ENCODE measurements around the gene NFIA.
A peak's percentile ranks its signal among the peaks of the same experiment; 100 is the strongest.

The NFIA gene

DNA sequence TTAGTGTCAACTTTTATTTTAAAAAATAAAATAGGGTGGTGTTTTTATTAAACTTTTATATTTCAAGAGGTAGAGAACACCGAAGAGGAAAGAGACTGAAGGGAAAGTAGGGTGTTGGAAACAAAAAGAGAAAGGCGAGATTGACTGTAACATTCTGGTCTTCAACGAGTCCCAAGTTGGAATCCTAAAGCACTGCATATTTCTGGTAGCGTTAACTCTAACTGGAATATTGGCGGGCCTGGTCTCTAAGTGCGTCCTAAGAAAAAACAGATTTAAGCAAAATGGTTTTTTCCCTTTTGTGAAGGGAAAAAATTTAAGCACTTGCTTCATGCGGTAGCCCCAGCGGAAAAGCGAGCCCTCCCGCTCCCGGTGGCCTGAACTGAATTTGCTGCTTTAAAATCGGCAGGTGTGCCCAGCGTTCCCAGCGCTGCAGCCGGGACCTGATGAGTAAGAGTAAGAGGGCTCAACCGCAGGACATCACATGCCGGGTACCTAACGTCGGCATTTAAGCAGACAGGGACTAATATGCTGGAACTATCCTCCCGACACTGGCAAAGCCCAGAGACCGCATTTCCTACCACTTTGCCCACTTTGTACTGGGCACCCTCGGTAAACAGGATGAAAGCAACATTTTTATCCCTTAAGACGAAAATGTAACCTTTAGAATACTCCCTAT is 30.5 kb upstream of the NFIA start:
- no peaks in the 10 kb centered on the region for H3K9me3 ChIP-seq (ENCODE audit: control insufficient read depth, low read length)
- H3K36me3 ChIP-seq (ENCODE audit: control insufficient read depth, insufficient read depth, low read length), result no peaks in the 10 kb centered on the region
- no peak overlapping the region for H3K27ac ChIP-seq (ENCODE audit: insufficient read depth, low read depth, low read length, poor library complexity, severe bottlenecking)
- peaks cover 68% of the 10 kb centered on the region for H3K27me3 ChIP-seq (ENCODE audit: control insufficient read depth, insufficient read depth, low read length, poor library complexity, severe bottlenecking)
- H3K4me3 ChIP-seq (ENCODE audit: insufficient read depth, low read depth, low read length), result no peak overlapping the region
- WGBS, 2 experiments, result 2% methylated on average over 23 of the region's 23 CpGs
- H3K4me1 ChIP-seq (ENCODE audit: control insufficient read depth, insufficient read depth, low read length), result peaks cover 18% of the 10 kb centered on the region

- H3K27me3 ChIP-seq (ENCODE audit: control insufficient read depth, insufficient read depth, low read length, poor library complexity, severe bottlenecking), result peaks cover 75% of the 10 kb centered on the region
- H3K27ac ChIP-seq (ENCODE audit: insufficient read depth, low read depth, low read length, poor library complexity, severe bottlenecking), result no peak overlapping the region
- H3K4me1 ChIP-seq (ENCODE audit: control insufficient read depth, insufficient read depth, low read length), result peaks cover 18% of the 10 kb centered on the region
- H3K4me3 ChIP-seq (ENCODE audit: insufficient read depth, low read depth, low read length), result no peak overlapping the region
- H3K36me3 ChIP-seq (ENCODE audit: control insufficient read depth, insufficient read depth, low read length), result no peaks in the 10 kb centered on the region
- 7 to 9% methylated on average over 10 of the region's 10 CpGs for WGBS, 2 experiments
- no peaks in the 10 kb centered on the region for H3K9me3 ChIP-seq (ENCODE audit: control insufficient read depth, low read length)
Measured at GRCh38 chr1:61052395-61053225, 29.8 kb upstream of the NFIA start.

DNA sequence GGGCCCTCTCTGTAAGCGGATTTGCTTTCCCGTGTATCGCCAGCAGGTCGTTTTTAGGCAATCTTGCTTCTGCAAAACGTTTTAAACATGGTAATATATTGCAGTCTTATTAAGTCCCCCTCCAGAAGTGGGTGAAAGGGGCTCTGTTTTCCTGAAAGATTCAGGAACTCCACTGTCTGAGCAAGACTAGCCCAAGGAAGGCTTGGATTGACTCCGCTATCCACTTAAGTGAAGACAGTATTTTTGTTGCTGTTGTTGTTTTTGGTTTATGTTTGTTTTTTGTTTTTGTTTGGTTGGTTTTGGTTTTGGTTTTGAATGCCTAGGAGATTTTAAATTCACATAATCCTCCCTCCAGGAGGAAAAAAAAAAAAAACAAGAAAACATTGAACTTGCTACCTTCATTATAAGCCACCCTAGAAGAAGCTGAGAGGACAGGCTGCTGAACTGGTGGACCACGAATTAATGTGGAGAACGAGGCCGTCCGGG is 29.1 kb upstream of the NFIA start:
- Histone ChIP-seq H3K9me3 (ENCODE audit: control insufficient read depth, low read length) (no peaks in the 10 kb centered on the region), H3K27me3 (ENCODE audit: control insufficient read depth, insufficient read depth, low read length, poor library complexity, severe bottlenecking) (peaks cover 82% of the 10 kb centered on the region), H3K27ac (ENCODE audit: insufficient read depth, low read depth, low read length, poor library complexity, severe bottlenecking) (no peak overlapping the region), H3K4me1 (ENCODE audit: control insufficient read depth, insufficient read depth, low read length) (peaks cover 18% of the 10 kb centered on the region), H3K4me3 (ENCODE audit: insufficient read depth, low read depth, low read length) (no peak overlapping the region), H3K36me3 (ENCODE audit: control insufficient read depth, insufficient read depth, low read length) (no peaks in the 10 kb centered on the region)
- WGBS, 2 experiments, result 1 to 3% methylated on average over 10 of the region's 10 CpGs

DNA sequence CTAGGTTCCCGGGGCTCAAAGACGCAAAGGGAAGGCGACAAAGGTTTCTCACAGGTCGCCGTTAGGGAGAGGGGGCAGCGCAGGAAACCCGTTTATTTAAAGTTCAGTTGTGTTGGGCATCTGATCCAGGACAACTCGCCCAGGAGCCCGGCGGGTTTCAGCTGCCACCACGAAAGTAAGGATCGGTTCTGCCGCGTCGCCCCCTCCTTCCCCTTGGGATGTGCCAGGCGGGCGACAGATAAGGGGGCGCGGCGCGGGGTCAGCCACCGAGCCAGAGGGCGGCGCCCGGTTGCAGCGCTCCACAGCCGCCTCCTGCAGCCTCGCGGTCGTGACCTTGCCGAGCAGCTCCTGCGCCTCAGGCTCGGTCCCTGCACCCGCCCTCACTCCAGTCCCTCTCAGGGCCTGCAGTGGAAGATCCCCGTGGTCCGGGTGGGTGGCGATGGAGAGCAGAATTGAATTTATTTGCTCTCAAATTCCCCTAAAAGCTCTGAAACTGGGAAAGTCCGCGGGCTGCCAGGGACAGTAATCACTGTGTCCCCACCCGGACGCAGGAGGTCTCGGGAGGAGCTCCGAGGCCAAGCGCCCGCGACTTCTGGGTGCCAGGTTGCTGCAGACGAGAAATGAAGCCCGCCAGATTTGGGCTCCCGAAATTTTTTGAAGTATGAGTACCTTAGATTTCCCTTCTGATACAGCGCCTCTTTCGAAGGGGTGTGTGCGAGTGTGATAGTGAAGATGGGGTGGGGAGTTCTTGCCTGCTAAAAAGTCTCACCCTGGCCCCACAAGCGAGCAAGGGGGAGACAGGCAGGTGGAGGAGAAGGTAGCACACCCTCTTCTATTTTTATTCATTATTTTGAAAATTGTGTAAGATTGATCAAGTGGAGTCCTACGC is 28.4 kb upstream of the NFIA start:
- H3K4me1 ChIP-seq (ENCODE audit: control insufficient read depth, insufficient read depth, low read length), result peaks cover 18% of the 10 kb centered on the region
- H3K36me3 ChIP-seq (ENCODE audit: control insufficient read depth, insufficient read depth, low read length), result no peaks in the 10 kb centered on the region
- H3K27ac ChIP-seq (ENCODE audit: insufficient read depth, low read depth, low read length, poor library complexity, severe bottlenecking), result no peak overlapping the region
- no peak overlapping the region for H3K4me3 ChIP-seq (ENCODE audit: insufficient read depth, low read depth, low read length)
- no peaks in the 10 kb centered on the region for H3K9me3 ChIP-seq (ENCODE audit: control insufficient read depth, low read length)
- 1 to 2% methylated on average over 54 of the region's 54 CpGs for WGBS, 2 experiments
- H3K27me3 ChIP-seq (ENCODE audit: control insufficient read depth, insufficient read depth, low read length, poor library complexity, severe bottlenecking), result peaks cover 87% of the 10 kb centered on the region

GRCh38 chr1:61054601-61054993 is 27.8 kb upstream of the NFIA start:
- no peak overlapping the region for H3K4me3 ChIP-seq (ENCODE audit: insufficient read depth, low read depth, low read length)
- 6 to 12% methylated on average over 13 of the region's 13 CpGs for WGBS, 2 experiments
- no peaks in the 10 kb centered on the region for H3K36me3 ChIP-seq (ENCODE audit: control insufficient read depth, insufficient read depth, low read length)
- no peak overlapping the region for H3K27ac ChIP-seq (ENCODE audit: insufficient read depth, low read depth, low read length, poor library complexity, severe bottlenecking)
- H3K27me3 ChIP-seq (ENCODE audit: control insufficient read depth, insufficient read depth, low read length, poor library complexity, severe bottlenecking), result peaks cover 87% of the 10 kb centered on the region
- peaks cover 18% of the 10 kb centered on the region for H3K4me1 ChIP-seq (ENCODE audit: control insufficient read depth, insufficient read depth, low read length)
- H3K9me3 ChIP-seq (ENCODE audit: control insufficient read depth, low read length), result no peaks in the 10 kb centered on the region

DNA sequence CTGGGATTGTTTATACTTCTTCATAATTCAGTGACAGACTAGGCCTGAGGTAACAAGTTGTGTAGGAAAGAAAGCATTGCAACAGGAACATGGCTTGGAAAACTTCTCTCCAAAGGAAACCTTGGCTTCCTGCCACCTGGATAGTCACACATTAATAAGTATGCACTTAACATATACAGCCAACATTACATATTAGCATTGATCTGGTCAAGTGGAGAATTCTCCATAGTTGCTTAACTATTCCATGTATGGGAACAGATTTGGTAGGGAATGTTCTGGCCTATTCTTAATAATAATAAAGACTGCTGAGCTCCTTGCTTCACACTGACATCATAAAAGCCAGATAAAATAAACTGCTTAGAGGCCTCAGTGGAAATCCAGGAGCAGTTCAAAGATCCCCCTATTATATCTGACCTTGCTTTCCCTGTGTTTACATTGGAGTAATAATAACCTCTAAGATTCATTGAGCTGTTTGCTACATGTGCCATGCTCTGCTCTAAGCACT is 27.2 kb upstream of the NFIA start:
- Histone ChIP-seq H3K4me1 (ENCODE audit: control insufficient read depth, insufficient read depth, low read length) (peaks cover 18% of the 10 kb centered on the region), H3K36me3 (ENCODE audit: control insufficient read depth, insufficient read depth, low read length) (no peaks in the 10 kb centered on the region), H3K27ac (ENCODE audit: insufficient read depth, low read depth, low read length, poor library complexity, severe bottlenecking) (no peak overlapping the region), H3K9me3 (ENCODE audit: control insufficient read depth, low read length) (no peaks in the 10 kb centered on the region), H3K27me3 (ENCODE audit: control insufficient read depth, insufficient read depth, low read length, poor library complexity, severe bottlenecking) (peaks cover 86% of the 10 kb centered on the region), H3K4me3 (ENCODE audit: insufficient read depth, low read depth, low read length) (no peak overlapping the region)

- no peak overlapping the region for H3K4me3 ChIP-seq (ENCODE audit: insufficient read depth, low read depth, low read length)
- 69 to 71% methylated on average over 2 of the region's 2 CpGs for WGBS, 2 experiments
- H3K27ac ChIP-seq (ENCODE audit: insufficient read depth, low read depth, low read length, poor library complexity, severe bottlenecking), result no peak overlapping the region
- H3K27me3 ChIP-seq (ENCODE audit: control insufficient read depth, insufficient read depth, low read length, poor library complexity, severe bottlenecking), result peaks cover 76% of the 10 kb centered on the region
- H3K36me3 ChIP-seq (ENCODE audit: control insufficient read depth, insufficient read depth, low read length), result no peaks in the 10 kb centered on the region
- H3K9me3 ChIP-seq (ENCODE audit: control insufficient read depth, low read length), result no peaks in the 10 kb centered on the region
- H3K4me1 ChIP-seq (ENCODE audit: control insufficient read depth, insufficient read depth, low read length), result peaks cover 17% of the 10 kb centered on the region
Measured at GRCh38 chr1:61056196-61056572, 26.2 kb upstream of the NFIA start.

DNA sequence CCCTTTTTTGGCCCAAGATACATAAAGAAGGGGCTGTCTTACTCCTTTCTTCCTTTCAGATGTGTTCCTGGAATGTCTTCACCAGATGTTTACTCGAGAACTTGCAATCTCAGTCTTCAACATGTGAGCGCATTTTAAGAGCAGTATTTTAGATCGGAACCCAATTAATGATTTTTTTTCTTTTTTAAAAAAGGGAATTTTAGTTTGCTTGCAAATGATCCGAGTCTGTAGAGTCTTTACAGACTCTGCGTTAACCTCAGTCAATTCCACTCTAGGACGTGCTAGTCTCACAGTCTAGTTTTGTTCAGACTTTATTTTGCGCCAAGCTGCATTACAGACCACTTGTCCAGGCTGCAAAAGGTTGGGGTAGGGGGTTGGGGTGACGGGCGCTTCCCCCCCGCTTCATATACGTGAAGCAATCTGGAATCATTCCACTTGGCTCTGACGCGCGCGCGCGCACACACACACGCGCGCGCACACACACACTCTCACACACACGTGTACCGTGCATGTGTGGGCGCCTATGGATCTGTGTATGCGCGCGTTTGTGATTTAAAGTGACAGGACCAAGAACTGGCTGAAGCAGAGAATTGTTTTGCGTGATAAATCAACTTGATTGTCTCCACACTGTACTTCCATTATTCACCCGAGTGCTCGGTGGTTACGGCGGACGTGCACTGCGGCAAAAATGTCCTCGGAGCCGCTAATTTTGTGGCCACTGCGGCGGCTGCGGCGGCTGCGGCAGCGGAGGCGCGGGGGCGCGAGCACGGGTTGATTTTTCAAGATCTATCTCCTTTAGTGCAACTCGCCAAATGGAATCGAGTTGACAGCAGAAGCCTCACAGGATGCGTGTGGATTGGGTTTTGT is 25.6 kb upstream of the NFIA start:
- Histone ChIP-seq H3K4me3 (ENCODE audit: insufficient read depth, low read depth, low read length) (peak overlapping the region; percentile 42), H3K4me1 (ENCODE audit: control insufficient read depth, insufficient read depth, low read length) (peaks cover 11% of the 10 kb centered on the region), H3K9me3 (ENCODE audit: control insufficient read depth, low read length) (no peaks in the 10 kb centered on the region), H3K27me3 (ENCODE audit: control insufficient read depth, insufficient read depth, low read length, poor library complexity, severe bottlenecking) (peaks cover 70% of the 10 kb centered on the region), H3K36me3 (ENCODE audit: control insufficient read depth, insufficient read depth, low read length) (no peaks in the 10 kb centered on the region), H3K27ac (ENCODE audit: insufficient read depth, low read depth, low read length, poor library complexity, severe bottlenecking) (no peak overlapping the region)
- WGBS, 2 experiments, result 4 to 5% methylated on average over 50 of the region's 50 CpGs

- H3K4me3 ChIP-seq (ENCODE audit: insufficient read depth, low read depth, low read length), result no peak overlapping the region
- peaks cover 51% of the 10 kb centered on the region for H3K27me3 ChIP-seq (ENCODE audit: control insufficient read depth, insufficient read depth, low read length, poor library complexity, severe bottlenecking)
- peaks cover 6% of the 10 kb centered on the region for H3K4me1 ChIP-seq (ENCODE audit: control insufficient read depth, insufficient read depth, low read length)
- H3K27ac ChIP-seq (ENCODE audit: insufficient read depth, low read depth, low read length, poor library complexity, severe bottlenecking), result no peak overlapping the region
- H3K36me3 ChIP-seq (ENCODE audit: control insufficient read depth, insufficient read depth, low read length), result no peaks in the 10 kb centered on the region
- no peaks in the 10 kb centered on the region for H3K9me3 ChIP-seq (ENCODE audit: control insufficient read depth, low read length)
- WGBS, 2 experiments, result 76 to 84% methylated on average over 3 of the region's 3 CpGs
Measured at GRCh38 chr1:61058483-61059245, 23.7 kb upstream of the NFIA start.

Data from ectodermal cell (in vitro differentiated cells).